Loucy (cell line): ENCODE results near the gene SLC7A8.
A peak's percentile ranks its signal among the peaks of the same experiment; 100 is the strongest.

Experiments used
- EZH2phosphoT487 ChIP-seq: fragments of 200-600 bp; IDR thresholded peaks from 2 replicates; pipeline ENCODE4 v1.6.1; 2018; ENCODE audit warnings: antibody characterized with exemption, mild to moderate bottlenecking, moderate library complexity, borderline replicate concordance
- TF ChIP-seq, protein P1 (sequence below): fragments of 200-600 bp; sonication (generic); conservative IDR thresholded peaks from 2 replicates; pipeline ENCODE4 v1.5.1; 2014; ENCODE audit warnings: mild to moderate bottlenecking, antibody characterized with exemption, low read length

DNA sequence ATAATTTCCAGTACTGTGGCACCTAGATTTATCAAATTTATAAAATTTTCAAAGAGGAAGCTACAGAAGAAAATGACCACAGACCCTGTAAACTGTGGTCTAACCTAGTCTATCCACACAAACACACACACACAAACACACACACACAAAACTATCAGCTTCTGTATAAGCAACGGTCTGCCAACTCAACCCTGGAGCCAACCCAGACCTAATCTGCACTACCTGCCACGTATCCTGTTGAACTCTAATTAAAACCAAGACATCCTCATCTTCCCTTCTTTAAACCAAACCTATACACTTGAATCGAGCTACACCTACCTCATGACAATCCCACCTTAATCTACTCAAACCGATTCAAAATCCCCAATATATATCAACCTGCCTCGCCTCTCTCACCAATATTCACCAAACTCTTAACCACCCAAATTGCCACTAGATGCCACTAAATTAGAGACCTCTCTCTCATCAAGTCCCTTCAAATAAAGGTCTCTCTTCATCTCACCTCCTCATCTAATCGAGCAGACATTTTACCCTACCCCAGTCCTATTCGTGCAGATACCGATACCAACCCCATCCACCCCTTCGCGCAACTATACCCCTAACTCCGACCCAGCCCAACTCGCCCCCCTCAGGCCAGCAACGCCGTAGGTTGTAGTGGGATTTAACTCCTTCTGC, 89.3 kb downstream of the SLC7A8 start:
- TF ChIP-seq, protein P1, sequence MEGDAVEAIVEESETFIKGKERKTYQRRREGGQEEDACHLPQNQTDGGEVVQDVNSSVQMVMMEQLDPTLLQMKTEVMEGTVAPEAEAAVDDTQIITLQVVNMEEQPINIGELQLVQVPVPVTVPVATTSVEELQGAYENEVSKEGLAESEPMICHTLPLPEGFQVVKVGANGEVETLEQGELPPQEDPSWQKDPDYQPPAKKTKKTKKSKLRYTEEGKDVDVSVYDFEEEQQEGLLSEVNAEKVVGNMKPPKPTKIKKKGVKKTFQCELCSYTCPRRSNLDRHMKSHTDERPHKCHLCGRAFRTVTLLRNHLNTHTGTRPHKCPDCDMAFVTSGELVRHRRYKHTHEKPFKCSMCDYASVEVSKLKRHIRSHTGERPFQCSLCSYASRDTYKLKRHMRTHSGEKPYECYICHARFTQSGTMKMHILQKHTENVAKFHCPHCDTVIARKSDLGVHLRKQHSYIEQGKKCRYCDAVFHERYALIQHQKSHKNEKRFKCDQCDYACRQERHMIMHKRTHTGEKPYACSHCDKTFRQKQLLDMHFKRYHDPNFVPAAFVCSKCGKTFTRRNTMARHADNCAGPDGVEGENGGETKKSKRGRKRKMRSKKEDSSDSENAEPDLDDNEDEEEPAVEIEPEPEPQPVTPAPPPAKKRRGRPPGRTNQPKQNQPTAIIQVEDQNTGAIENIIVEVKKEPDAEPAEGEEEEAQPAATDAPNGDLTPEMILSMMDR: peak; percentile 53
- TF ChIP-seq EZH2phosphoT487: no peak
